SKM-1 treated with dmso at 0.1 percent for 144 hours (cell line): Measurements from ENCODE around the gene LNP1.
A peak's percentile ranks its signal among the peaks of the same experiment; 100 is the strongest.

Experiments
- DNase-seq: peaks from one replicate; lab custom pipeline; 2025; ENCODE audit not compliant: unreplicated experiment; lab: John Stamatoyannopoulos, UW

Gene LNP1

GRCh38 chr3:100399341-100400071 lies 1.8 kb upstream of the LNP1 start:
- DNase-seq, result no peak

GRCh38 chr3:100400419-100400779 lies 940 bp upstream of the LNP1 start:
- DNase-seq, result no peak

GRCh38 chr3:100401674-100402041 lies 319 bp downstream of the LNP1 start:
- DNase-seq, result no peak

- DNase-seq, result no peak
Observed at GRCh38 chr3:100402256-100402655, 917 bp downstream of the LNP1 start.

GRCh38 chr3:100402891-100403290 lies 1.6 kb downstream of the LNP1 start:
- DNase-seq, result no peak

- DNase-seq, result no peak
Observed at GRCh38 chr3:100403362-100404249, 2.3 kb downstream of the LNP1 start.

- no peak for DNase-seq
Observed at GRCh38 chr3:100404250-100404548, 2.9 kb downstream of the LNP1 start.

GRCh38 chr3:100407164-100407563 lies 5.8 kb downstream of the LNP1 start:
- no peak for DNase-seq

- no peak for DNase-seq
Observed at GRCh38 chr3:100407977-100408532, 6.7 kb downstream of the LNP1 start.

GRCh38 chr3:100411091-100411982 lies 10.0 kb downstream of the LNP1 start:
- no peak for DNase-seq

- no peak for DNase-seq
Observed at GRCh38 chr3:100412912-100413590, 11.7 kb downstream of the LNP1 start.

GRCh38 chr3:100413613-100414012 lies 12.3 kb downstream of the LNP1 start:
- no peak for DNase-seq

- DNase-seq, result no peak
Observed at GRCh38 chr3:100416176-100416575, 14.8 kb downstream of the LNP1 start.

GRCh38 chr3:100416863-100417262 lies 15.5 kb downstream of the LNP1 start:
- DNase-seq, result no peak

- peak; percentile 72 for DNase-seq
Observed at GRCh38 chr3:100419406-100419805, 18.1 kb downstream of the LNP1 start.

GRCh38 chr3:100420885-100421284 lies 19.5 kb downstream of the LNP1 start:
- no peak for DNase-seq

- DNase-seq, result no peak
Observed at GRCh38 chr3:100423611-100424010, 22.3 kb downstream of the LNP1 start.

- DNase-seq, result no peak
Observed at GRCh38 chr3:100424261-100424660, 22.9 kb downstream of the LNP1 start.

- no peak for DNase-seq
Observed at GRCh38 chr3:100425316-100425715, 24.0 kb downstream of the LNP1 start.

GRCh38 chr3:100426067-100426682 lies 24.8 kb downstream of the LNP1 start:
- no peak for DNase-seq
